Heart right ventricle (tissue), 16 donors: Measurements from ENCODE around the gene SNAP25. TPM values are rescaled to one million over a fixed set of nuclear protein-coding genes. Genes with fewer than 3 reads are reported as not detected.

Source experiments
- ATAC-seq, 8 donors: fragments of 200-7000 bp; cut with Tn5 transposase; one replicate each; pipeline ENCODE4 v1.9.1; 2020; ENCODE audit warnings: mild to moderate bottlenecking in 8 of 8, moderate library complexity in 8 of 8, moderate number of reproducible peaks in 1 of 8
- DNase-seq, 2 donors: peaks; one replicate each; pipeline ENCODE4 v3.0.0-alpha.2; 2020
- H3K27ac ChIP-seq, 10 donors: fragments of 200-600 bp; sonication (generic) in 2 of 10; one replicate each; pipeline versions ENCODE4 v1.5.0 to v1.8.0; 2020 to 2022; ENCODE audit warnings: mild to moderate bottlenecking in 3 of 10
- H3K27me3 ChIP-seq, 7 donors: fragments of 200-600 bp; one replicate each; pipeline ENCODE4 v1.8.0; 2021 to 2022; ENCODE audit warnings: mild to moderate bottlenecking in 2 of 7
- H3K36me3 ChIP-seq, 9 donors: fragments of 200-600 bp; sonication (generic) in 1 of 9; one replicate each; pipeline versions ENCODE4 v1.5.0 to v1.8.0; 2020 to 2022; ENCODE audit warnings: mild to moderate bottlenecking in 2 of 9
- H3K4me1 ChIP-seq, 9 donors: fragments of 200-600 bp; sonication (generic) in 1 of 9; one replicate each; pipeline versions ENCODE4 v1.5.0 to v1.8.0; 2020 to 2022; ENCODE audit warnings: mild to moderate bottlenecking in 4 of 9
- H3K4me3 ChIP-seq, 10 donors: fragments of 200-600 bp; sonication (generic) in 2 of 10; one replicate each; pipeline versions ENCODE4 v1.5.0 to v1.8.0; 2020 to 2022; ENCODE audit warnings: mild to moderate bottlenecking in 7 of 10, moderate library complexity in 2 of 10
- H3K9me3 ChIP-seq, 11 donors: fragments of 200-600 bp in 10 of 11; sonication (generic) in 2 of 11; one replicate each; pipeline versions ENCODE4 v1.5.0 to v1.8.0; 2013 to 2022; ENCODE audit warnings: mild to moderate bottlenecking in 2 of 11, control low read depth in 1 of 11, moderate library complexity in 1 of 11
- WGBS, 2 donors: extraction: QIAGEN DNeasy Blood & Tissue Kit; methylation state at CpG; one replicate each; pipeline ENCODE4 v1.1.7; 2013; ENCODE audit warnings: inconsistent platforms in 1 of 2; 5-methylcytosine and 5-hydroxymethylcytosine counted together
- intact Hi-C, 10 donors: fragments of 100-400 bp; cut with DNase I; formaldehyde crosslinking; loops; one replicate each; pipeline versions ENCODE4 v1.11.1 to v1.14.2; 2022
- polyA plus RNA-seq, 2 donors: library from polyadenylated mRNA; stranded (reverse); fragments of 200-250 nt; gene quantifications; one replicate each; pipeline ENCODE4 v1.2.3, GENCODE V29; 2013
- total RNA-seq, 10 donors: library from RNA; stranded (reverse); fragmentation: NEBNext Ultra II Directional in 3 of 10; extraction: Animal tissue kit (Norgen Biotek cat#: 25700) in 3 of 10; gene quantifications; one replicate each; pipeline versions ENCODE4 v1.2.1 to v1.2.4, GENCODE V29; 2021 to 2023
- TF ChIP-seq, protein P1 (sequence below), 9 donors: fragments of 200-600 bp; sonication (generic) in 2 of 9; IDR thresholded peaks; one replicate each; pipeline versions ENCODE4 v1.5.0 to v1.8.0; 2021 to 2022; ENCODE audit warnings: antibody characterized with exemption in 9 of 9, mild to moderate bottlenecking in 5 of 9, moderate library complexity in 1 of 9
- donor health status: Arrhythmogenic right ventricular cardiomyopathy.
- donor health status: ischemic (EF 13 %, LVEDD 7.1; RV severe dilation, severe dysfunction).
- donor health status: healthy with polysubstance abuse.
- donor health status: DM: no; HTN: yes; CAD: no.
- donor health status: DM: no; HTN: no; CAD: no.
- donor health status: ischemic (EF 25% LVEDD 6.9; RV normal size, moderate dysfunction).
- donor health status: ischemic (EF 25% LVEDD 5.7; RV mildly dilated, moderate dysfunction).
- donor health status: healthy.
- donor health status: DM: yes; HTN: yes; CAD: no.
- donor health status: Ischemic cardiomyopathy.
- donor health status: ischemic (EF 35%, LVEDD 5.7; RV mildly dilated, moderate dysfunction).
- donor health status: nonischemic (EF 11% LVEDD 7.7; RV severe dilation, severe dysfunction).
- donor health status: DM: yes; HTN: yes; CAD: no.
- donor health status: PGD.
- donor health status: ischemic (EF 29% LVEDD 5.4; RV normal size, mild dysfunction).
- donor health status: nonischemic (EF 23%, LVEDD 6.1; RV moderate dilation, normal function).

The SNAP25 gene
- total and polyA plus RNA-seq, 12 donors: 0.09 to 0.87 (median 0.22) TPM; not detected in 5

DNA sequence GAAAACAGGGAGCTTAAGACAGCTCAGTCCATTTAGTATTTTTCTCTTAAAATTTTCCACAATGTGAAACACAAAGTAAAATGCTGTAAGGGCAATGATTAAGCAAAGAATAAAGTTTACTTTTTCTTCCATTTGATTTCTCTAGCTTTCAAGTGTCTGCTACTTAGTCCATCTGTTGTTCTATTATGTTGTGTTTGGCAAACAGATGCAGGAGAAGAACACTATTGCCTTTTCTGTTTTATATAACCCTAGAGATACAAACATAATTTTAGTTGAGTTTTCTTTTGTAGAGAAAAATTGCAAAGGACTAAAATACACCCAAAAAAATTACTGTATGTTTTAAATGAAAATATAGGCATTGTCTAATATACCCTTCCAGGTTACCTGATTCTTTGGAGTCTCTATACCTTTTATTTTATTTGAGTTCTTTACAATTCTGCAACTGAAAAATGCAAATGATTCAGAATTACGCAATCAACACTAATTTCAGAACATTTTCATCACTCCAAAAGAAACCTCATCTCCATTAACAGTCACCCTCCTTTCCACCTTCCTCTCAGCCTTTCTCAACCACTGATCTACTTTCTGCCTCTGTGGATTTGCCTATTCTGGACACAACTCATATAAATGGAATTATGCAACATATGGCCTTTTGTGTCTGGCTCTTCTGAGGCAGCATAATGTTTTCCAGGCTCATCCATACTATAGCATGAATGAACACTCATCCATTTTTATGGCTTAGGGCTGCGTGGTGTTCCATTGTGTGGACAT lies 118.5 kb downstream of the SNAP25 start:
- WGBS, 2 donors: 91 to 93% methylated on average over 2 of the region's 2 CpGs
- TF ChIP-seq, protein P1, sequence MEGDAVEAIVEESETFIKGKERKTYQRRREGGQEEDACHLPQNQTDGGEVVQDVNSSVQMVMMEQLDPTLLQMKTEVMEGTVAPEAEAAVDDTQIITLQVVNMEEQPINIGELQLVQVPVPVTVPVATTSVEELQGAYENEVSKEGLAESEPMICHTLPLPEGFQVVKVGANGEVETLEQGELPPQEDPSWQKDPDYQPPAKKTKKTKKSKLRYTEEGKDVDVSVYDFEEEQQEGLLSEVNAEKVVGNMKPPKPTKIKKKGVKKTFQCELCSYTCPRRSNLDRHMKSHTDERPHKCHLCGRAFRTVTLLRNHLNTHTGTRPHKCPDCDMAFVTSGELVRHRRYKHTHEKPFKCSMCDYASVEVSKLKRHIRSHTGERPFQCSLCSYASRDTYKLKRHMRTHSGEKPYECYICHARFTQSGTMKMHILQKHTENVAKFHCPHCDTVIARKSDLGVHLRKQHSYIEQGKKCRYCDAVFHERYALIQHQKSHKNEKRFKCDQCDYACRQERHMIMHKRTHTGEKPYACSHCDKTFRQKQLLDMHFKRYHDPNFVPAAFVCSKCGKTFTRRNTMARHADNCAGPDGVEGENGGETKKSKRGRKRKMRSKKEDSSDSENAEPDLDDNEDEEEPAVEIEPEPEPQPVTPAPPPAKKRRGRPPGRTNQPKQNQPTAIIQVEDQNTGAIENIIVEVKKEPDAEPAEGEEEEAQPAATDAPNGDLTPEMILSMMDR (IDR thresholded peaks at IDR 0.05): no peak
- Histone ChIP-seq H3K36me3 (no peaks in the 10 kb centered on the region), H3K27me3 (peaks cover 0 to 9% (median 4%) of the 10 kb centered on the region in 7 donors), H3K27ac (no peak overlapping the region), H3K9me3 (no peaks in the 10 kb centered on the region), H3K4me3 (no peak overlapping the region), H3K4me1 (no peaks in the 10 kb centered on the region)
- no peak for DNase-seq
- ATAC-seq: no peak
- intact Hi-C loops: no loop called here

DNA sequence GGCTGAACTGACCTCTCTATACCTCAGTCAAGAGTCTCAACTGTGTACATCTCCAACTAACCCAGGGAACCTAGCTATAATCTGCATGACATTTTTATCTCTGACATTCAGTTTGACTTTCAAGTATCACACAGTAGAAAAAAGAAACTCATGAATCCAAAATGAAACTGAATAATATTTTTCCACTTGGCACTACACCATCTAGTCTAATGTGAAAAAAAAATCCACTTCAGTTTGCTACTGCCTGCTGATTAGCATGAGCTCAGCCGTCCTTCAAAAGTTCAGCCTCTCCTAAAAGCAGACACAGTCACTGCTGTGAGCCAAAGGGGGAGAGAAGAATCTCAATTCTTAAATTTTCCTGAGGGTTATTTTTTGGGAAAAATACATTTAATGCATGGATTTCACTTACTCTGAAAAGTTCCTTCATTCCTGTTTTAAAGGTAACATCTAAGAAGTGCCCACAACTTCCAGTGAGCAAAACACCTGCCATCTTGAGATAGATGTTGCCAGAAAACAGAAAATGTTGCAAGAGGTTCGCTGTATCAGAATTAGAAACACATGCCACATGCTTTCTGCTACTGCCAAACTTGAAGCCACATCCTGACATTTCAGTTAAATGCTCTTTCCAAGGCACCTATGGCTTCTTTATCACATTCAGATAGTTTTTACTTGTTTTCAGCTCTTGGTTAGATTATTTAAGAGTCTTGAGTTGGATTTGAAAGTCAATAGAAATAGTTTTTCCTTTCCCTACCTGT lies 120.0 kb downstream of the SNAP25 start:
- intact Hi-C loops: no loop called here
- ATAC-seq (no peak), DNase-seq (no peak)
- no peak overlapping the region for H3K27ac ChIP-seq
- no peaks in the 10 kb centered on the region for H3K36me3 ChIP-seq
- H3K9me3 ChIP-seq: no peaks in the 10 kb centered on the region
- H3K4me1 ChIP-seq: no peaks in the 10 kb centered on the region
- H3K27me3 ChIP-seq: peaks cover 0 to 10% (median 4%) of the 10 kb centered on the region in 7 donors
- no peak overlapping the region for H3K4me3 ChIP-seq
- 56 to 58% methylated on average over 2 of the region's 2 CpGs for WGBS, 2 donors
- TF ChIP-seq, protein P1 (IDR thresholded peaks at IDR 0.05): no peak

DNA sequence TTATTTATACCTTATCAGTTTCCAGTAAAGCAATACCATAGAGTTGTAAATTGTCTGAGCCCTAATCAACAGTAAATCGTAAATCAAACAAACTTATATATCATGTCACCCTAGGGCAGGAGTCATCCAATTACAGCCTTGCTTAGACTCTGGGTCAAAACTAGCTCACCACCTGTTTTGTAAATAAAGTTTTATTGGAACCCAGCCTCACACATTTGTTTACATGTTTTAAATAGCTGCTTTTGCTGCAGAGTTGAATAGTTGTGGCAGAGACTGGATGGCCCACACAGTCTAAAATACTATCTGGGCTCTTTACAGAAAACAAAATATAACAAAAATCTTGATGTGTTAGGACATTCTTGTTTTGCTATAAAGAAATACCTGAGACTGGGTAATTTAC lies 121.0 kb downstream of the SNAP25 start:
- peaks cover 0 to 10% (median 4%) of the 10 kb centered on the region in 7 donors for H3K27me3 ChIP-seq
- ATAC-seq: no peak
- TF ChIP-seq, protein P1 (IDR thresholded peaks at IDR 0.05): no peak
- no peak overlapping the region for H3K27ac ChIP-seq
- intact Hi-C loops: no loop called here
- H3K4me3 ChIP-seq: no peak overlapping the region
- WGBS, 2 donors: 93 to 95% methylated on average over 1 of the region's 1 CpG
- no peaks in the 10 kb centered on the region for H3K36me3 ChIP-seq
- DNase-seq: no peak
- no peaks in the 10 kb centered on the region for H3K9me3 ChIP-seq
- no peaks in the 10 kb centered on the region for H3K4me1 ChIP-seq

DNA sequence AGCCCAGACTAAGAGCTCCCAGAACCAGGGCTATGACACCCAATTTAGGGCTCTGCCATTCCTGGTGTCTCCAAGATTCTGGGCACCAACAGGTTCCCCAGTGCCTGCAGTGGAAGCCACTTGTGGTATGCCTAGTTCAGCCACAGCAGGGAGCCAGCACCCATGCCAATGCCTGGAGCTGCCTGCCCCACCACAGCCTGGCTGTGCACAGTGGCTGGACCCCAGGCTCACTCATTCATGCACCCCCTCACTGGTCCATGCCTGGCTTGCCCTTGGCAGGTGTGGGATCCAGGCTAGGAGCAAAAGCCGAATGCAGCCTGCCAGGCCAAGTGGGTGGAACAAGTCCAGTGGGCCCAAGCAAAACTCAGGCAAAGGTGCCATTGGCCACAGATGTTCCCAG lies 123.5 kb downstream of the SNAP25 start:
- no peaks in the 10 kb centered on the region for H3K4me1 ChIP-seq
- WGBS, 2 donors: 92 to 100% methylated on average over 1 of the region's 1 CpG
- TF ChIP-seq, protein P1 (IDR thresholded peaks at IDR 0.05): no peak
- H3K36me3 ChIP-seq: no peaks in the 10 kb centered on the region
- DNase-seq: no peak
- H3K4me3 ChIP-seq: no peak overlapping the region
- intact Hi-C loops: no loop called here
- H3K27me3 ChIP-seq: peaks cover 0 to 10% (median 4%) of the 10 kb centered on the region in 7 donors
- no peak overlapping the region for H3K27ac ChIP-seq
- ATAC-seq: no peak
- H3K9me3 ChIP-seq: no peaks in the 10 kb centered on the region
